ENCODE data around the gene TMEM219. TPM values are rescaled to one million over a fixed set of nuclear protein-coding genes. Genes with fewer than 3 reads are reported as not detected.

The TMEM219 gene
- total and polyA plus RNA-seq, 4 donors, result 25.5 to 75.9 (median 46.9) TPM

- Histone ChIP-seq H3K27ac (ENCODE audit: low read depth in 1 of 2, low read length in 2 of 2) (no peak overlapping the region), H3K4me3 (ENCODE audit: low read depth in 1 of 3, low read length in 3 of 3) (no peak overlapping the region), H3K9ac (ENCODE audit: low read depth in 1 of 2, low read length in 2 of 2) (no peak overlapping the region), H3K27me3 (ENCODE audit: control insufficient read depth in 4 of 4, insufficient read depth in 4 of 4, low read length in 3 of 4) (no peaks in the 10 kb centered on the region), H3K4me1 (ENCODE audit: control insufficient read depth in 4 of 4, insufficient read depth in 4 of 4, low read length in 3 of 4) (peaks cover 3 to 28% (median 23%) of the 10 kb centered on the region in 4 donors), H3K9me3 (ENCODE audit: control insufficient read depth in 4 of 4, low read length in 3 of 4) (no peaks in the 10 kb centered on the region), H3K36me3 (ENCODE audit: control insufficient read depth in 4 of 4, insufficient read depth in 3 of 4, low read depth in 1 of 4, low read length in 3 of 4) (peaks cover 6 to 19% (median 13%) of the 10 kb centered on the region in 4 donors)
- TF ChIP-seq EGR1 (IDR thresholded peaks at IDR 0.05; ENCODE audit: low read depth in 2 of 2), result no peak
- TF ChIP-seq RAD21 (IDR thresholded peaks at IDR 0.05), result no peak
- no peak for TF ChIP-seq MAX (IDR thresholded peaks at IDR 0.05)
- no peak for TF ChIP-seq SP1 (IDR thresholded peaks at IDR 0.05)
- TF ChIP-seq, protein P1, sequence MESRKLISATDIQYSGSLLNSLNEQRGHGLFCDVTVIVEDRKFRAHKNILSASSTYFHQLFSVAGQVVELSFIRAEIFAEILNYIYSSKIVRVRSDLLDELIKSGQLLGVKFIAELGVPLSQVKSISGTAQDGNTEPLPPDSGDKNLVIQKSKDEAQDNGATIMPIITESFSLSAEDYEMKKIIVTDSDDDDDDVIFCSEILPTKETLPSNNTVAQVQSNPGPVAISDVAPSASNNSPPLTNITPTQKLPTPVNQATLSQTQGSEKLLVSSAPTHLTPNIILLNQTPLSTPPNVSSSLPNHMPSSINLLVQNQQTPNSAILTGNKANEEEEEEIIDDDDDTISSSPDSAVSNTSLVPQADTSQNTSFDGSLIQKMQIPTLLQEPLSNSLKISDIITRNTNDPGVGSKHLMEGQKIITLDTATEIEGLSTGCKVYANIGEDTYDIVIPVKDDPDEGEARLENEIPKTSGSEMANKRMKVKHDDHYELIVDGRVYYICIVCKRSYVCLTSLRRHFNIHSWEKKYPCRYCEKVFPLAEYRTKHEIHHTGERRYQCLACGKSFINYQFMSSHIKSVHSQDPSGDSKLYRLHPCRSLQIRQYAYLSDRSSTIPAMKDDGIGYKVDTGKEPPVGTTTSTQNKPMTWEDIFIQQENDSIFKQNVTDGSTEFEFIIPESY (IDR thresholded peaks at IDR 0.05), result no peak
- no peak for TF ChIP-seq JUND (IDR thresholded peaks at IDR 0.05)
- no peak for TF ChIP-seq REST (IDR thresholded peaks at IDR 0.05)
- TF ChIP-seq ATF3 (IDR thresholded peaks at IDR 0.05), result no peak
- TF ChIP-seq CTCF (IDR thresholded peaks at IDR 0.05; ENCODE audit: low read depth, low read length, missing input control), result no peak
- no peak for TF ChIP-seq FOXA2 (IDR thresholded peaks at IDR 0.05)
- TF ChIP-seq GABPA (IDR thresholded peaks at IDR 0.05 in 1 of 2, conservative IDR thresholded peaks at IDR 0.05 in 1 of 2), result no peak
- no peak for TF ChIP-seq FOXA1 (IDR thresholded peaks at IDR 0.05)
- TF ChIP-seq TAF1 (conservative IDR thresholded peaks at IDR 0.05), result no peak
- no peak for TF ChIP-seq RXRA (IDR thresholded peaks at IDR 0.05)
- no peak for TF ChIP-seq YY1 (IDR thresholded peaks at IDR 0.05)
- TF ChIP-seq NR2F2 (IDR thresholded peaks at IDR 0.05), result no peak
- TF ChIP-seq HNF4G (IDR thresholded peaks at IDR 0.05), result no peak
- no peak for TF ChIP-seq HNF4A (conservative IDR thresholded peaks at IDR 0.05)
- DNase-seq (ENCODE audit: low spot score), result no peak
- 95% methylated on average over 8 of the region's 8 CpGs for WGBS
Observed at GRCh38 chr16:29971304-29971703, 9.4 kb downstream of the TMEM219 start.
